Stimulated activated CD8-positive, alpha-beta memory T cell treated with anti-CD3 and anti-CD28 coated beads, Interleukin-12 subunit alpha, Interleukin-12 subunit beta, amount 100 ng/mL, for 4 hours (primary cell): ENCODE results near the gene INHBE.
"Not testable (repeated sequence)": the region's sequence is repeated elsewhere in the genome, so short reads cannot be mapped to it uniquely, and the experiment has no call there.

ENCODE experiments used
- DNase-seq: peaks from one replicate; pipeline ENCODE4 v3.0.0-alpha.2; 2020; ENCODE audit warnings: low read depth

Gene INHBE

GRCh38 chr12:57441393-57441792 is 13.7 kb upstream of the INHBE start:
- not testable (repeated sequence) for DNase-seq

GRCh38 chr12:57441846-57442427 is 13.2 kb upstream of the INHBE start:
- DNase-seq, result no peak

- not testable (repeated sequence) for DNase-seq
Observed at GRCh38 chr12:57444337-57444736, 10.8 kb upstream of the INHBE start.

- DNase-seq, result no peak
Observed at GRCh38 chr12:57444744-57445143, 10.4 kb upstream of the INHBE start.

GRCh38 chr12:57446292-57446960 is 8.7 kb upstream of the INHBE start:
- no peak for DNase-seq

GRCh38 chr12:57448669-57449068 is 6.4 kb upstream of the INHBE start:
- DNase-seq, result no peak

GRCh38 chr12:57449375-57449774 is 5.7 kb upstream of the INHBE start:
- DNase-seq, result no peak

GRCh38 chr12:57450057-57450456 is 5.0 kb upstream of the INHBE start:
- no peak for DNase-seq

- DNase-seq, result no peak
Observed at GRCh38 chr12:57451233-57451778, 3.8 kb upstream of the INHBE start.

- no peak for DNase-seq
Observed at GRCh38 chr12:57452181-57452936, 2.7 kb upstream of the INHBE start.

- no peak for DNase-seq
Observed at GRCh38 chr12:57452937-57453509, 2.1 kb upstream of the INHBE start.

GRCh38 chr12:57454213-57454565 is 918 bp upstream of the INHBE start:
- DNase-seq, result no peak

GRCh38 chr12:57455374-57456144 is 452 bp downstream of the INHBE start:
- no peak for DNase-seq

- DNase-seq, result no peak
Observed at GRCh38 chr12:57456145-57456700, 1.1 kb downstream of the INHBE start.

GRCh38 chr12:57456737-57457490 is 1.8 kb downstream of the INHBE start:
- no peak for DNase-seq

- no peak for DNase-seq
Observed at GRCh38 chr12:57458665-57459054, 3.6 kb downstream of the INHBE start.

- peak; percentile 81 for DNase-seq
Observed at GRCh38 chr12:57459055-57459749, 4.1 kb downstream of the INHBE start.

GRCh38 chr12:57459750-57460467 is 4.8 kb downstream of the INHBE start, which contains the start of gene GLI1:
TSS of gene GLI1 (plus strand) at chr12:57459785. CDS start at chr12:57463692, 3,907 bp downstream.
- DNase-seq, result no peak

- DNase-seq, result no peak
Observed at GRCh38 chr12:57460468-57460784, 5.3 kb downstream of the INHBE start.

- no peak for DNase-seq
Observed at GRCh38 chr12:57460841-57461275, 5.8 kb downstream of the INHBE start.
